ENCODE results near the gene HINT3. TPM values are rescaled to one million over a fixed set of nuclear protein-coding genes. Genes with fewer than 3 reads are reported as not detected.
"Not testable (repeated sequence)": the region's sequence is repeated elsewhere in the genome, so short reads cannot be mapped to it uniquely, and the experiment has no call there.

The HINT3 gene
- total RNA-seq, 4 donors from 2014 or later = 10.6 to 23.6 (median 20.2) TPM

DNA sequence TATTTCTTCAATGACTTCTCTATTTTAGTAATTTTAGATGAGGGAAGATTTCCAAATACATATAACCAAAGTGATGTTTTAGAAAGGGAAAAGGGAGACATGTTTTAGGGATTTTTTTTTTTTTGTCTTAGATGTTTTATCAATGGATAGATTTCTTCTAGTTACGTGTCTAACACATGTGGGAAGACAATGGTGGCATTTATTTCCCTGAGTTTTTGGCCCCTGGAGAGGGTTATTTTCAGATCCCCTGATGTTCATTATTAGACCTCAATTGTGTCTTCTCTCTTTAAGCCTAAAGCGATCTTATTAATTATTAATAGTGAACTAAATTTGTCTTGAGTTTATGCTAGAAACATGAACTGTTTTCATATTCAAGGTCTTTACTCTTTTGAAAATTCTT is 60.0 kb downstream of the HINT3 start:
- TF ChIP-seq, protein P1, sequence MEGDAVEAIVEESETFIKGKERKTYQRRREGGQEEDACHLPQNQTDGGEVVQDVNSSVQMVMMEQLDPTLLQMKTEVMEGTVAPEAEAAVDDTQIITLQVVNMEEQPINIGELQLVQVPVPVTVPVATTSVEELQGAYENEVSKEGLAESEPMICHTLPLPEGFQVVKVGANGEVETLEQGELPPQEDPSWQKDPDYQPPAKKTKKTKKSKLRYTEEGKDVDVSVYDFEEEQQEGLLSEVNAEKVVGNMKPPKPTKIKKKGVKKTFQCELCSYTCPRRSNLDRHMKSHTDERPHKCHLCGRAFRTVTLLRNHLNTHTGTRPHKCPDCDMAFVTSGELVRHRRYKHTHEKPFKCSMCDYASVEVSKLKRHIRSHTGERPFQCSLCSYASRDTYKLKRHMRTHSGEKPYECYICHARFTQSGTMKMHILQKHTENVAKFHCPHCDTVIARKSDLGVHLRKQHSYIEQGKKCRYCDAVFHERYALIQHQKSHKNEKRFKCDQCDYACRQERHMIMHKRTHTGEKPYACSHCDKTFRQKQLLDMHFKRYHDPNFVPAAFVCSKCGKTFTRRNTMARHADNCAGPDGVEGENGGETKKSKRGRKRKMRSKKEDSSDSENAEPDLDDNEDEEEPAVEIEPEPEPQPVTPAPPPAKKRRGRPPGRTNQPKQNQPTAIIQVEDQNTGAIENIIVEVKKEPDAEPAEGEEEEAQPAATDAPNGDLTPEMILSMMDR (IDR thresholded peaks at IDR 0.05) = no peak
- DNase-seq (ENCODE audit: low spot score) (no peak), ATAC-seq (ENCODE audit: low FRiP score) (no peak)

GRCh38 chr6:126017668-126018067 is 61.1 kb downstream of the HINT3 start:
- DNase-seq (ENCODE audit: low spot score) (no peak), ATAC-seq (ENCODE audit: low FRiP score) (no peak)
- TF ChIP-seq, protein P1 (IDR thresholded peaks at IDR 0.05) = no peak

GRCh38 chr6:126020305-126021050 is 63.9 kb downstream of the HINT3 start:
- ATAC-seq (ENCODE audit: low FRiP score) = no peak
- TF ChIP-seq, protein P1 (IDR thresholded peaks at IDR 0.05) = no peak
- no peak for DNase-seq (ENCODE audit: low spot score)

- DNase-seq (ENCODE audit: low spot score); ATAC-seq (ENCODE audit: low FRiP score): not testable (repeated sequence)
These were observed 66.9 kb downstream of the HINT3 start for GRCh38 chr6:126023474-126023873.

GRCh38 chr6:126026001-126026400 is 69.4 kb downstream of the HINT3 start:
- DNase-seq (ENCODE audit: low spot score) (no peak), ATAC-seq (ENCODE audit: low FRiP score) (no peak)
- TF ChIP-seq, protein P1 (IDR thresholded peaks at IDR 0.05) = no peak

GRCh38 chr6:126027601-126028000 is 71.0 kb downstream of the HINT3 start:
- DNase-seq (ENCODE audit: low spot score) (no peak), ATAC-seq (ENCODE audit: low FRiP score) (no peak)
- TF ChIP-seq, protein P1 (IDR thresholded peaks at IDR 0.05) = no peak

Small RNA genes within 50 kb of the gene (small RNA-seq; reads per million reads assigned to genes)
- not detected for gene RNA5SP216

Other genes starting within 250 kb of the HINT3 start
- 1 to 10 TPM in 3 of 4 donors, under 1 TPM in 1; 0.24 to 3.2 (median 1.5) TPM for gene HEY2, start 207.1 kb upstream of the HINT3 start, total RNA-seq
- gene NCOA7, start 165.8 kb upstream of the HINT3 start, total RNA-seq = 100 to 1,000 TPM in 1 of 4 donors, 10 to 100 TPM in 3; 35.3 to 137 (median 53.1) TPM
- 10 to 100 TPM; 18.0 to 31.7 (median 23.2) TPM for gene TRMT11, start 29.8 kb downstream of the HINT3 start, total RNA-seq